GM21723 (cell line): ENCODE data around the gene CDH13.

Experiments used
- ATAC-seq: cut with Tn5 transposase; IDR thresholded peaks from one replicate; pipeline ENCODE4 v1.9.1; 2021; ENCODE audit warnings: mild to moderate bottlenecking, moderate library complexity; ENCODE audit not compliant: unreplicated experiment

The CDH13 gene

DNA sequence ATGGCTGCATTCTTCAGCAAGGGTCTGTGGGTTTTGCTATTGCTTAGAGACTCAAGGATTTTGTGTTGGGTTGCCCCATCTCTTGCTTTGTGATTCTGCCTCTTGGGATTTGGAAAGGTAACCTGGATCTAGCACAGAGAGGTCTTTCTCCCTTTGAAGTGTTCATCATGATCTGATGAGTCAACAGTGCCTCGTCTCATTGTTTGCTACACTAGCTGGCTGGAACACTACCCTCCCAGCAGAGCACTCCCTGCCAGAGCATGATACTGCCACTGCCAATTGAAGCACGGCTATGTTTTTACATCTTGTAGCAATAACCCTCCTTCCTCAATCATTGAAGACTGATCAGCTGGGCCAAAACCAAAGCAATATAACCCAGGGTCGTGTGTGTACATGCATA, 361.0 kb downstream of the CDH13 start:
- no peak for ATAC-seq

DNA sequence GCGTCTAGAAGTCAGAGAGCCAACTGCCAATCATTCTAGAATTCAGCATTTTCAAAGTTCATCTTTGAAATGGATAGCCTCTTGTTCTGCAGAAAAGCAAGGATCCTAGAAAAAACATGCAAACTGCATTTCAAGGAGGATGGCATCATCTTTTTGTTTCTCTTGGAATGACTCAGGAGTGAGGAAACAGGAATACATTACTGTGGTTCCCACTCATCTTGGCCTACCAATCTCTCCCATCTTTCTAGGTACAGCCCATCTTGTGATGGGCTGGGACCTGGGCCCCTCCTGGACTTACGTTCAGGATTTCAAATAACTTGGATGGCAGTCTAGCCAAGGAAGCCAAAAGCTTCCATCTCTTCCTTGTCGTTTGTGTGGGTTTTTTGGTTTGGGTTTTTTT, 363.4 kb downstream of the CDH13 start:
- ATAC-seq, result no peak

DNA sequence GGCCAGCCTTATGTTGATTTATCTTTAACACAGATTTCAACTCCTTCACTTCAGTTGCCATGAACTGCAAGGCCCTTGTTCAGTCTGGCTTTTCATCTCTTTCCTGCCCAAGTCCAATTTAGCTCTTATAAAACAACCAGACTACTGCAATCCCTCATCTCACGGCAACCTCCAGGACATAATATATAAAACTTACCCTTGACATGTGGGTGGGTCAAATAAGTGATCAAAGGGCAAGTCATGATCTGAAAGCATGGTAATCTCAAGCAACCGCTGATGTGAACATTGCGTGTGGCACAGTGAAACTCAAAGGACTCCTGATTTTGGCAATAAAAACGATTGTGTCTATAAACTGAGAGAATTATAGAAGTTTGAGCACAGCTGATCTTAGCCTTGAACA, 364.6 kb downstream of the CDH13 start:
- ATAC-seq, result no peak

- ATAC-seq, result no peak
Measured at GRCh38 chr16:82991966-82992675, 365.4 kb downstream of the CDH13 start.

DNA sequence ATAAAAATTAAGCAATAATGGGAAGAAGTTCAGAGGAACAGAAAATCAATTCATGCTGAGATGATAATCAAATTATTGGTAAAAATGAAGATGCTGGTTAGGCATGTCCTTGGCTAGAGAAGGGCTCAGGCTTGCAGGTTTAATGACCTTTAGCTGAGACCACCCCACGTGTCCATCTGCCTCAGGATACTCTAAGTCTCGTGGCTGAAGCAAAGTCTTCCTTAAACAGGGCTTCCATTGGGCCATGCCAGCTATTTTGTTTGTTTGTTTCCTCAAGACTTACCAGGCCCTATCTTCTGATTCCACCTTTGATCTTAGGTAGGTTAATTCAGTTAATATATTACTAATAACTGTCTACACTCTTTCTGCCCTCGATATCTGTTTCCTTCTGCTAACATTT, 366.0 kb downstream of the CDH13 start:
- ATAC-seq, result no peak

DNA sequence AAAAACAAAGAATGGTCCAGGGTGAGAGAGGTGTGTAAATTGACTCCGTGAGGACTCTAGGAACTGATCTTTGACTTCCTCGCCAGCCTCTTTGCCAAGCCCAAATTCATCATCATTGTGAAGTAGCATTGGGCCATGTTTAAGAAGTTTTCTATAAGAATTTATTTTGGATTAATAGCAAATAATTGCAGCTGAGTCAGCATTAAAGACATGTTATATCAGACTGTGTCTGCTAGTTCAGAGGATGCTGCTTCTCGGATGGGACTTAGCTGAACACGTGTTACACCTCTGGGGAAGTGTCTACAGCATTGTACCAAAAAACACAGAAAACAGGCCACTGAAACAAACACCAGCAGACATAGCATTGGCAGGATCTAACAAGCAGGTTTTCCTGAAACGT, 366.6 kb downstream of the CDH13 start:
- ATAC-seq, result no peak

DNA sequence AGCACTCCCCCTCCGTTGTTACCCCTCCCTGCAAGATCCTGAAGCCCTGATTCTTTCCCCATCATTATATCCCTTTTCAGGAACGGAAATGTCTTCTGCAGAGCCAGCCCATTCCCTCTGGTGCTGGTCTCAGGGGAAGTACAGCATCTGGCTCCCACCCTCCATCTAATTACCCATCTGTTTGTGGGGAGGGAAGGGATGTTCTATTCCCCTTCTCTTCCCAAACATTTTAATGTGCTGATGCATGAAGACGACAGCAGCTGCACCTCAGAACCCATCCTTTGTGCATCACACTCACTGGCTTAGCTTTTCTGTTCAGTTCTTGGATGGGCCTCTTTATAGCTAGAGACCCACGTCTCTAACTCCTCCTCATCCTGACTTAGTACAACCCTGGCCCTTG, 367.2 kb downstream of the CDH13 start:
- ATAC-seq, result no peak

GRCh38 chr16:82995286-82995923, 368.6 kb downstream of the CDH13 start:
- no peak for ATAC-seq

DNA sequence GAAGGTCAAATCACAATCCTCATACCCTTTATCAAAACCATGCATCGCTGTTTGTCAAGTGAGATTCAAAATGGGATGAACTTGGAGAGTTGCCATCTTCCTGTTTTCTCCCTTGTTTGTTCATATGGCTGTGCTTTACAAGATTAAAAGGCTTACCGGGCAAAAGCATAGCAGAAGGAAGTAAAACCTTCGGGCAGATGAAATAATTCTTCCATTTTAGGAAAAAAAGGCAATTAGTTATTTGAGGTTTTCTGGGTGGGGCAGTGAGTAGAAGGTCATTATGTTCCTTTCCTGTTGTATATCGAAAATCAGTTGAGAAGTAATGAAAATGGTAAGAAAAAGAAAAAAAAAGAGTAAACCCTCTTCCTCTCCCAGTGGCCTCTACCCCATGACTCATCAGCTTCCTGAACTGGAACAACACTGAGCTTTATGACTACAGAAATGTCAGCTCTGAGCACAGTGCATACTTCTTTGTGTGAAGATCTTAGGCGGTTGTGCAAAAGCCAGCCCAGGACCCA, 369.2 kb downstream of the CDH13 start:
- ATAC-seq, result no peak

DNA sequence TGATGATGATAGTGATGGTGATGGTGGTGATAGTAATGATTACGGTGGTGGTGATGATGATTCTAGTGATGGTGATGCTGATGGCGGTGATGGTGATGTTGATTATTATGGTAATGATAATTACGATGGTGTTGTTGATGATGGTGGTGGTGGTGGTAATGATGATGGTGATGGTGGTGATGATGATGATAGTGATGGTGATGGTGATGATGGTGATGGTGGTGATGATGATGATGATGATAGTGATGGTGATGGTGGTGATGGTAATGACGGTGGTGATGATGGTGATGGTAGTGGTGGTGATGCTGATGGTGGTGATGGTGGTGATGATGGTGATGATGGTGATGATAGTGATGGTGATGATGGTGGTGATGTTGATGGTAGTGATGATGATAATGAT, 370.0 kb downstream of the CDH13 start:
- ATAC-seq, result no peak

GRCh38 chr16:82999711-83000110, 372.9 kb downstream of the CDH13 start:
- no peak for ATAC-seq

DNA sequence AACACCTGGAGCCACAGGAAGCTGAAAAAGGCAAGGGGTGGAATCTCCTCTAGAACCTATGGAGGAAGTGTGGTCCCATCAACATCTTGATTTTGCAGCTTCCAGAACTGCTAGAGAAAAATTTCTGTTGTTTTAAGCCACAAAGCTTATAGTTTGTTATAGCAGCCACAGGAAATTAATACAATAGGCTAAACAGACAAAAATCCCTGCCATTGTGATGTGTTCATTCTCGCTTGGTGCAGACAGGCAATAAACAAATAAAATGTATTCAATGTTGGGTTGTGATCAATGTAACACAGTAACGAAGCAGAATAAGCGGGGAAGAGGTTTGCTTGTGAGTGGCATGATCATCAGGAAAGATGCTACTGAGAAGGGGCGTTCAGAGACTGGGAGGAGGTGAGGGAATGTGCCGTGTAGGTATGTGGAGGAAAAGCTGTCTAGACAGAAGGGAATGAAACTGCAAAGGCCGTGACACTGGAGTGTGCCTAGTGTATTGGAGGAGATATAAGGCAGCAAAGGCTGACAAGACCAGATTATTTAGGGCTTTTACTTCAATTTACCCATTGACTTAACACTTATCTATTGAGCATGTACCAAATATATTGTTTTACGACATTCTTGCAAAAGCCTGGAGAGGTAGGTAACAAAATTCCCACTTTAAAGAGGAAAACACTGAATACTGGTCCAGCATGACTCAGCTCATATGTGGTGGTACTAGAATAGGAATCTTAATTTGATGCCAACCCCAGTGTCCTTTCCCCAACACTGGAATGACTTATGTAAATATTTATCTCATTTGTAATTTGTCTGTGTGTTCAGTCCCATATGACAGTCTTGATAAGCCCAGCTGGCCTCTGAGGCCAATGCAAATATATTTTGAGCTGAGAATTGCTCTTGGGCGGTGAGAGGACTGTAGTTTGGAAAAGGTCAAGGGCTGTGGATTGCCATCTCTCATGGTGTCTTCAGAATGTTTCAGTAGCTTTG, 375.9 kb downstream of the CDH13 start:
- no peak for ATAC-seq

DNA sequence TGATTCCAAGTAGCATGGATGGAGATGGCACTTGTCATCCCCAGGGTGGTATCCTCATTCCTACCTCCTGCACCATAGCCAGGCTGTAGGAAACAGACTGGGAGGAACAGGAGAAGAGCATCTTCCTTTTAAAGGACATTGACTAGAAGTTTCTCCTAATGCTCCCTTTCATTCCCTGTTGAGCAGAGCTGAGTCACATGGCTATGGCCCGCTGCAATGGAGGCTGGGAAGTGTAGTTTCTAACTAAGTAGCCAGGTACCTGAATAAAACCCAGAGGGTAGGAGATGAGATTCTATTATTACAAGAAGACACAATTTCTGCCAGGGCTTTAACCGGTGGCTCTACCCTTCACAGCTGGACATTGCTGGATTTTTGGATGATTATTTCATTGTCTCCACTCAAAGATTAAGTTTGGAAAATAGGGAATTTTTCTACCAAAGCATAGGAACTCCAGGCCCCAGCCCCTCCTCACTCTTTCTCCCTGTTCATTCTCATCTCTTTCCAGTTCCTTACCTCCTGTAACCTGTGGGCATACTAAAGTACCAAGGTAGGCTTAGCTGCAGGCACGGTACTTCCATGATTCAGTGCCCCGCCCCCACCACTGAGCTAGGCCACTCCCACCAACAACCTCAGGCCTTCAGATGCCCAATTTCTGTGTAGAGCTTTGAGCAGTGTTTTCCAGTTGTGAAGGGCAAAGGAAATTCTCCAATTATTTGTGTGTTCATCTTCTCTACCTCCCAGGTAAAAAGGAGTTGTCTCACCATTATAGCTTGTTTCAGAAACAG, 378.3 kb downstream of the CDH13 start:
- no peak for ATAC-seq

DNA sequence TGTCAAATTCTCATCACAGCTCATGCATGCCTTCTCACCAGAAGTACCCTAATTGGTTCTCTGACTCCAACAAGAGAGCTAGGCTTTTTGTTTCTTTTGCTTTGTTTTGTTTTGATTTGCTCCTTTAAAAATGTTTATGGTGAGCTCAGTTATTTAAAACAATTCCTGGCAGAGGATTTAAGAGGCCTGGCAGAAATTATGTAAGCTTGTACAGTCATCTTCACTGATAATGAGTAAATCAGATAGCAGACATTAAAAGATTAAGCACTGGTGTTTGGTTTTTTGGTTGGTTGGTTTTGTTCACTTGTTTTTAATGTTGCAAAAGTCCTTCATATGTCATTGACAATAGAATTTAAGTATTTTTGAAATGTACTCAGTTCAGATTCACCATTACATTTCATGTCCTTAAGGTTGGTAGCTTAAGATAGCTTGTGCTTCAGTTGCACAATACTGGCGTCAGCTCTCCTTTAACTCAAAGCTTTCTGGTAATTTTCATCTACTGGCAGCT, 378.9 kb downstream of the CDH13 start:
- no peak for ATAC-seq

GRCh38 chr16:83010776-83011720, 384.3 kb downstream of the CDH13 start:
- no peak for ATAC-seq

DNA sequence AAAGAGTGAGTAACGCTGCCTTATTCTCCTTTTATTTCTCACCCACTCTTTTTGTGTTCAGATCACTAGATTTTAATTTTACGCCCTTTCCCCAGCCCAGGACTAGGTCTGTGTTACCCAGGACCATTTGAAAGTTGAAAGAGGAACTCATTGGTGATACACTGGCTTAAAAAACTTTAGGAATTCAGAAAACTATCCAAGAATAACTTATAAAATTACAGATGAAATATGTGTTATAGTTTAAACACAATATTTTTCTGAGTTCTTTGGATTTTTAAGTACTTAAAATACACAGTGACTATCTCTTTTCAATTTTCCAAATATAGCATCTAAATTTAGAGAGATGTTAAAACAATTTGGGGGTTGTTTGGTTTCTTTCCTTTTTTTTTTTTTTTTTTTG, 385.2 kb downstream of the CDH13 start:
- no peak for ATAC-seq

- ATAC-seq, result no peak
Measured at GRCh38 chr16:83013071-83013470, 386.3 kb downstream of the CDH13 start.

GRCh38 chr16:83019963-83020362, 393.2 kb downstream of the CDH13 start:
- no peak for ATAC-seq

GRCh38 chr16:83021045-83021444, 394.3 kb downstream of the CDH13 start:
- ATAC-seq, result no peak
